Pancreas (tissue), 10 donors: Measurements from ENCODE around the gene KIAA0513. TPM values are rescaled to one million over a fixed set of nuclear protein-coding genes. Genes with fewer than 3 reads are reported as not detected.

Experiments
- ATAC-seq, 4 donors: fragments of 200-7000 bp; cut with Tn5 transposase; one replicate each; pipeline versions ENCODE4 v1.8.0 to v1.9.1; 2020; ENCODE audit warnings: mild to moderate bottlenecking in 4 of 4, moderate library complexity in 4 of 4
- DNase-seq, 6 donors: peaks; one replicate each; pipeline ENCODE4 v3.0.0-alpha.2; 2020
- FAIRE-seq: peaks from 2 replicates; lab custom pipeline; 2012; peaks lifted over from hg19 to GRCh38; lab: Jason Lieb, UNC
- H3K27ac ChIP-seq, 4 donors: fragments of 200-600 bp; sonication (generic); 1 replicate in 3 of 4; 2 replicates in 1 of 4; pipeline versions ENCODE4 v1.5.0 to v1.8.0; 2020
- H3K27me3 ChIP-seq, 4 donors: fragments of 200-600 bp; one replicate each; pipeline ENCODE4 v1.8.0; 2021
- H3K36me3 ChIP-seq, 3 donors: fragments of 200-600 bp; sonication (generic) in 1 of 3; one replicate each; pipeline versions ENCODE4 v1.5.0 to v1.8.0; 2020 to 2021
- H3K4me1 ChIP-seq, 3 donors: fragments of 200-600 bp; one replicate each; pipeline ENCODE4 v1.8.0; 2021
- H3K4me3 ChIP-seq, 4 donors: fragments of 200-600 bp; sonication (generic) in 2 of 4; one replicate each; pipeline versions ENCODE4 v1.5.0 to v1.8.0; 2020 to 2021
- H3K9me3 ChIP-seq, 4 donors: fragments of 200-600 bp; one replicate each; pipeline ENCODE4 v1.8.0; 2021
- WGBS, 2 donors: extraction: QIAGEN DNeasy Blood & Tissue Kit; methylation state at CpG; one replicate each; pipeline ENCODE4 v1.1.7; 2013; 5-methylcytosine and 5-hydroxymethylcytosine counted together
- intact Hi-C, 3 donors: fragments of 100-400 bp; cut with DNase I; formaldehyde crosslinking; loops; one replicate each; pipeline versions ENCODE4 v1.11.1 to v1.14.2; 2022
- polyA plus RNA-seq, 2 donors: library from polyadenylated mRNA; stranded (reverse); fragments of 200-250 nt; gene quantifications; one replicate each; pipeline ENCODE4 v1.2.3, GENCODE V29; 2013
- total RNA-seq, 6 donors: library from RNA; stranded (reverse); fragmentation: NEBNext Ultra II Directional in 4 of 6; extraction: Animal tissue kit (Norgen Biotek cat#: 25700) in 4 of 6; gene quantifications; one replicate each; pipeline versions ENCODE4 v1.2.1 to v1.2.4, GENCODE V29; 2021 to 2023
- TF ChIP-seq, protein P1 (sequence below), 4 donors: fragments of 200-600 bp; sonication (generic) in 3 of 4; IDR thresholded peaks; one replicate each; pipeline versions ENCODE4 v1.5.0 to v1.8.0; 2021; ENCODE audit warnings: antibody characterized with exemption in 4 of 4
- donor health status: healthy with polysubstance abuse.
- donor health status: DM: no; HTN: no; CAD: no; lungs with moderate emphysema.
- donor health status: DM: no; HTN: no; CAD: no.
- donor health status: control.
- donor health status: control.
- donor health status: Bipolar disorder and iron deficiency.
- donor health status: DM: yes; HTN: yes; CAD: no.
- donor health status: DM: no; HTN: no; CAD: no.
- donor health status: DM: no; HTN: no; CAD: no.
- donor health status: DM: yes; HTN: yes; CAD: no.

KIAA0513 gene
- total and polyA plus RNA-seq, 8 donors: 3.5 to 22.1 (median 16.2) TPM

DNA sequence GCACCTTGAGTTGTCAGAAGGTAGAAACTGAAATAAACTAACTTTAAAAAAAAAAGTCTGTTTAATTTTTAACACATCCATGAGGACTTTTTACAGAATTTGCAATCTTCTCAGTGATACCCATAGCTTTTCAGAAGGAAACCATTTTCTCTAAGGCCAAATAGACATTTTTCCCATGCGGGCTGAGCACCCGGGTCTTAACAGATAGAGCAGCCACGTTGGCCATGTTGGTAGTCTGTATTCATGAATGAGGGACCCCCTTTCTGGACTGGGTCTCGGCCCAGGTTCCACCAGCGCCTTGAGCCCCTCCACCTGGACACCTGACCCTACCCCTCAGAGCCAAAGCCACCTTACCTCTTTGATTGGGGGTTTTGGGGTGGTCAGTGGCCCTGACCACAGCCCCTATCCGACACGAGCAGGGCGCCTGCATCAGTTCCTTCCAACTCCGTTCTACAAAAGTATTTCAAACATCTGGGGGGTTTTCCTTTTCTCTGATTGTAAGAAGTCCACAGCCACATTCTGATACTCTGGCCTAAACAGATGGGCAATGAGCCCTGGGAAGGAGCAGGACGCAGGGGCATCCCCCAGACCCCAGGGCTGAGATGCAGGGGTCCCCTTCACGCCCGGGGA is 66.7 kb downstream of the KIAA0513 start:
- no peak for ATAC-seq
- Histone ChIP-seq H3K4me3 (no peak overlapping the region), H3K27ac (no peak overlapping the region), H3K4me1 (peaks cover 12 to 17% (median 13%) of the 10 kb centered on the region in 3 donors), H3K36me3 (no peaks in the 10 kb centered on the region), H3K9me3 (no peaks in the 10 kb centered on the region), H3K27me3 (no peaks in the 10 kb centered on the region)
- no peak for FAIRE-seq
- intact Hi-C loops: no loop called here
- DNase-seq: peak in 1 of 6 donors; percentile 14
- 54 to 73% methylated on average over 12 of the region's 12 CpGs for WGBS, 2 donors
- TF ChIP-seq, protein P1, sequence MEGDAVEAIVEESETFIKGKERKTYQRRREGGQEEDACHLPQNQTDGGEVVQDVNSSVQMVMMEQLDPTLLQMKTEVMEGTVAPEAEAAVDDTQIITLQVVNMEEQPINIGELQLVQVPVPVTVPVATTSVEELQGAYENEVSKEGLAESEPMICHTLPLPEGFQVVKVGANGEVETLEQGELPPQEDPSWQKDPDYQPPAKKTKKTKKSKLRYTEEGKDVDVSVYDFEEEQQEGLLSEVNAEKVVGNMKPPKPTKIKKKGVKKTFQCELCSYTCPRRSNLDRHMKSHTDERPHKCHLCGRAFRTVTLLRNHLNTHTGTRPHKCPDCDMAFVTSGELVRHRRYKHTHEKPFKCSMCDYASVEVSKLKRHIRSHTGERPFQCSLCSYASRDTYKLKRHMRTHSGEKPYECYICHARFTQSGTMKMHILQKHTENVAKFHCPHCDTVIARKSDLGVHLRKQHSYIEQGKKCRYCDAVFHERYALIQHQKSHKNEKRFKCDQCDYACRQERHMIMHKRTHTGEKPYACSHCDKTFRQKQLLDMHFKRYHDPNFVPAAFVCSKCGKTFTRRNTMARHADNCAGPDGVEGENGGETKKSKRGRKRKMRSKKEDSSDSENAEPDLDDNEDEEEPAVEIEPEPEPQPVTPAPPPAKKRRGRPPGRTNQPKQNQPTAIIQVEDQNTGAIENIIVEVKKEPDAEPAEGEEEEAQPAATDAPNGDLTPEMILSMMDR (IDR thresholded peaks at IDR 0.05): no peak

DNA sequence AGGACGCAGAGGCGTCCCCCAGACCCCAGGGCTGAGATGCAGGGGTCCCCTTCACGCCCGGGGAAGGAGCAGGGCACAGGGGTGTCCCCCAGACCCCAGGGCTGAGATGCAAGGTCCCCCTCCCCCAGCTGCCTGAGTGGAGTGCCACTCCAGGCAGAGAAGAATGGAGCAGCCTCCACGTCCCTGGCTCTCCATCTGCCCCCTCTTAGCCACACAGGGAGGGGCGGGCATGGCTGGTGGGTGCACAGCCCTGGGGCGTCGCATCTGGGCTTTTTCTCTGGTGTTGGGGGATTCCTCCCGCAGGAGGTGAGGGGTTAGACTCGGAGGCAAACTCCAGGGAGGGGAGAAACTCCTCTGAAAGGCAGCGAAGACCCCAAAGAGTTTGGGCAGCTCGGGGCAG is 67.2 kb downstream of the KIAA0513 start:
- Histone ChIP-seq H3K9me3 (no peaks in the 10 kb centered on the region), H3K27ac (no peak overlapping the region), H3K4me3 (no peak overlapping the region), H3K27me3 (no peaks in the 10 kb centered on the region), H3K4me1 (peaks cover 12 to 17% (median 13%) of the 10 kb centered on the region in 3 donors), H3K36me3 (no peaks in the 10 kb centered on the region)
- FAIRE-seq: no peak
- 67 to 78% methylated on average over 12 of the region's 12 CpGs for WGBS, 2 donors
- no peak for ATAC-seq
- TF ChIP-seq, protein P1 (IDR thresholded peaks at IDR 0.05): no peak
- peak in 1 of 6 donors; percentile 44 for DNase-seq
- intact Hi-C loops: no loop called here

DNA sequence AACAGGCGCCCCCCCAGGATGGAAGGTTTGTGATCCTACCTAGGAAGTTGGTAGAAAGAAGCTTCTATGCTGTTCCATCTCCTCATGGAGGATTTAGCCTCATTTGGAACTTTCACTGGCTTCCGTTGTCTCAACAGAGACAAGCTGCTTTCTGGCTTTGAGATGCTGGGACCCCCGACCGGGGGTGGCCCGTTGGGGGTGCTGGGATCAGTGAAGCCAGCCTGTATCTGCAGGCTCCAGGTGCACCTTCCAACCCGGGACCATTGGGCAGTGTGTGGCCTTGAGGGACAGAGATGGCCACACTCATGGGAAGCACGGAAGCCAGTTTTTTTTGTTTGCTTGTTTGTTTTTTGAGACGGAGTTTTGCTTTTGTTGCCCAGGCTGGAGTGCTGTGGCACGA is 69.3 kb downstream of the KIAA0513 start:
- Histone ChIP-seq H3K4me3 (no peak overlapping the region), H3K27me3 (no peaks in the 10 kb centered on the region), H3K4me1 (no peaks in the 10 kb centered on the region), H3K9me3 (no peaks in the 10 kb centered on the region), H3K36me3 (no peaks in the 10 kb centered on the region), H3K27ac (no peak overlapping the region)
- intact Hi-C loops: no loop called here
- TF ChIP-seq, protein P1 (IDR thresholded peaks at IDR 0.05): no peak
- ATAC-seq (no peak), FAIRE-seq (no peak), DNase-seq (peak in 1 of 6 donors; percentile 33)
- WGBS, 2 donors: 47 to 48% methylated on average over 9 of the region's 9 CpGs

DNA sequence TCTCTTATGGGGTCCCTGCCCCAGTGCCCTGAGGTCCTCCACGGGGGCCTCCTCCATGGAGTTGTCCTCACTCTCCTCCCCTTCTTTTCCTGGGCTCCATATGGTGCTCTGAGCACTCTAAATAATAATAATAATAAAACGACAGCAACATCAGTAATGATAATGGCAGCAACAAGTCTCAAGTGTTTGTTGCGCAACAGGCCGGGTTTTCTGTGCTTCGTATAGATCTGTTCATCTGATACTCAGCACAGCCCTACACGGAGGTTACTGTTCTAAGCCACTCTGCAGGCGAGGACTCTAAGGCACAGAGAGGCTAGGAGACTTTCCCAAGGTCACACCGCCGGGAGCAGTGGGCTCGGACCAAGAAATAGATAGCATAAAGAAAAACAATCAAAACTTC is 71.0 kb downstream of the KIAA0513 start:
- H3K9me3 ChIP-seq: no peaks in the 10 kb centered on the region
- peak in 1 of 6 donors; percentile 2 for DNase-seq

DNA sequence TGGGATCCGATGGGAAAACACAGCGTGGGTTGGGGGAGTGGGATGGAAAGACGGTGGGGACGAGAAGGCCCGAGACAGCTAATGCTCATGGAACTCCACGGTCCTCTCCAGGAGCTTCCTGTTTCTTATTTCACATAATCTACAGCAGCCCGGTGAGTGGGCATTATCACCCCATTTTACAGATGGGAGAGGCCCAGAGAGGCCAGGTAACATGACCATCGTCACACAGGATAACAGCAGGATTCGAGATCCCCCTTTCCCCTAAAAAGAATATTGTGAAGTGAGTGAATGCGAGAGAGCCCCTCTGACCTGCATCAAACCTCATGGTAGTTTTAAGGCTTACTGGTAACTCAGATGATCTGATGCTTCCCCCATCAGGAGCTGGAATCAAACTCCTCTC is 72.7 kb downstream of the KIAA0513 start:
- no peak overlapping the region for H3K27ac ChIP-seq
- no peak overlapping the region for H3K4me3 ChIP-seq
- H3K4me1 ChIP-seq: no peaks in the 10 kb centered on the region
- H3K36me3 ChIP-seq: no peaks in the 10 kb centered on the region
- no peak for ATAC-seq
- FAIRE-seq: no peak
- H3K9me3 ChIP-seq: no peaks in the 10 kb centered on the region
- TF ChIP-seq, protein P1 (IDR thresholded peaks at IDR 0.05): no peak
- no peak for DNase-seq
- intact Hi-C loops: no loop called here
- 91 to 95% methylated on average over 10 of the region's 10 CpGs for WGBS, 2 donors
- no peaks in the 10 kb centered on the region for H3K27me3 ChIP-seq

More for the DNA sequence above, 71.0 kb downstream of the KIAA0513 start:
- no peaks in the 10 kb centered on the region for H3K36me3 ChIP-seq
- no peaks in the 10 kb centered on the region for H3K27me3 ChIP-seq
- no peak overlapping the region for H3K4me3 ChIP-seq
- no peak overlapping the region for H3K27ac ChIP-seq
- 48 to 49% methylated on average over 10 of the region's 10 CpGs for WGBS, 2 donors
- intact Hi-C loops: no loop called here
- FAIRE-seq (no peak), ATAC-seq (no peak)
- H3K4me1 ChIP-seq: no peaks in the 10 kb centered on the region
- TF ChIP-seq, protein P1 (IDR thresholded peaks at IDR 0.05): no peak
